Right ventricle myocardium superior (tissue), 1 donor: ENCODE measurements around the gene LZTFL1. TPM values are rescaled to one million over a fixed set of nuclear protein-coding genes. Genes with fewer than 3 reads are reported as not detected.

Experiments used
- ATAC-seq: fragments of 200-7000 bp; cut with Tn5 transposase; one replicate; pipeline ENCODE4 v1.9.1; 2020; ENCODE audit warnings: mild to moderate bottlenecking; ENCODE audit not compliant: poor library complexity
- DNase-seq: peaks from one replicate; pipeline ENCODE4 v3.0.0-alpha.2; 2020
- intact Hi-C: fragments of 100-400 bp; cut with DNase I; formaldehyde crosslinking; loops from one replicate; pipeline ENCODE4 v1.11.2; 2022
- total RNA-seq: library from RNA; stranded (reverse); fragmentation: NEBNext Ultra II Directional; extraction: Animal tissue kit (Norgen Biotek cat#: 25700); gene quantifications from one replicate; pipeline ENCODE4 v1.2.1, GENCODE V29; 2021
- donor health status: DM: no; HTN: yes; CAD: no; lungs with severe emphysema.

LZTFL1 gene
- total RNA-seq, 1 donor from 2014 or later: 7.2 TPM

GRCh38 chr3:45775571-45776300, 66.2 kb downstream of the LZTFL1 start:
- no peak for DNase-seq
- intact Hi-C loops: no loop called here
- ATAC-seq: no peak

DNA sequence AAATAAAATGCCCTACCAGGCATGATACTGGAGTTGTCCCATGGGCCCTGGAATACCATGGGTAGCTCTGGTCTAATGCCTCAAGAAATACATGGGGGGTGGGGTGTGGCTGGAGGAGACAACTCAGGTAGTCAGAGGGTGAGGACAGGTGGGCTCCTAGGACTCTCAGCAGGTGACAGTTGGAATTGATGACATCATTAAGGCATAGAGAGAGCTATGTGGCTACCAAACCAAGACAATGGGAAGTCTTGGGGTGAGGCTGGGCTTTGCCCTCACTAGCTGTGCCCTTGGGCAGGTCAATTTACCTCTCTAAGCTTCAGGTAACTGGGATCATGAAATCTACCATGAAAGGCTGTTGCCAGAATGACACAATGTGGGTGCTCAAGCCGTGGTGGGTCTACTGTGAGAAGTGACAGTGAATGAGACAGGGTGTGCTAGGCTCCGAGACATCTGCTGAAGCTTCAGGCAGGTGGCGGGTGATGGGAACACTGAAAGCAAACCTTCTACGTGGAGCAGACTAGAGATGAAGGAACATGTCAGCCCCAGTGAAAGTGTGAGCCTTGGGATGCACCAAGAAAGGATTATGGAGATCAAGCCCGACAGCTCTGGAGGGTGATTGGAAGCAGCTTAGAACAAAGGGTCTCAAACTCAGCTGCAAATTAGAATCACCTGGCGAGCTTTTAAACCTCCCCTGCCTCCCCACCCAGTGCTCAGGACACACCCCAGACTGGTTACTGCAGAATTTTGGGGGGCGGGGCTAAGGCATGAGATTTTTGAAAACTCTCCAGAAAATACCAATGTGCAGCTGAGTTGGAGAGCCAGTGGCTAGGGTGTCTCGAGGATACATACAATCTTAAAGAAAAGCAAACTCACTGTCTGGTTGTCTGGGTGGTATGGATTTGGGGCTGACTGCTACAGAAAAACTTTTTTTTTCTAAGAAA, 67.1 kb downstream of the LZTFL1 start:
- intact Hi-C loops: no loop called here
- ATAC-seq: no peak
- no peak for DNase-seq

GRCh38 chr3:45773714-45774449, 68.0 kb downstream of the LZTFL1 start:
- DNase-seq (no peak), ATAC-seq (no peak)
- intact Hi-C loops: no loop called here

Other genes starting within 250 kb of the LZTFL1 start
- 31.9 TPM for gene LIMD1, start 247.4 kb downstream of the LZTFL1 start, total RNA-seq
- gene SACM1L, start 152.7 kb downstream of the LZTFL1 start, total RNA-seq: 27.5 TPM
- gene SLC6A20, start 45.6 kb downstream of the LZTFL1 start, total RNA-seq: not detected
- gene CCR9, start 44.4 kb upstream of the LZTFL1 start, total RNA-seq: not detected
- 0.22 TPM for gene CXCR6, start 101.3 kb upstream of the LZTFL1 start, total RNA-seq
- 120 TPM for gene FYCO1, start 153.7 kb upstream of the LZTFL1 start, total RNA-seq
- not detected for gene XCR1, start 185.4 kb upstream of the LZTFL1 start, total RNA-seq